Loucy (cell line): ENCODE measurements around the gene CELF2.

Source experiments
- CTCF ChIP-seq: fragments of 200-600 bp; sonication (generic); conservative IDR thresholded peaks from 2 replicates; pipeline ENCODE4 v1.5.1; 2014; ENCODE audit warnings: mild to moderate bottlenecking, antibody characterized with exemption, low read length
- EZH2phosphoT487 ChIP-seq: fragments of 200-600 bp; IDR thresholded peaks from 2 replicates; pipeline ENCODE4 v1.6.1; 2018; ENCODE audit warnings: antibody characterized with exemption, mild to moderate bottlenecking, moderate library complexity, borderline replicate concordance

- TF ChIP-seq CTCF (no peak), EZH2phosphoT487 (no peak)
Observed at GRCh38 chr10:11034762-11035161, 17.1 kb downstream of the CELF2 start.
